Hindlimb muscle (tissue), 1 donor: ENCODE results near the gene CHST4. TPM values are rescaled to one million over a fixed set of nuclear protein-coding genes. Genes with fewer than 3 reads are reported as not detected.
"Not testable (repeated sequence)": the region's sequence is repeated elsewhere in the genome, so short reads cannot be mapped to it uniquely, and the experiment has no call there.

Experiments used
- DNase-seq: peaks from one replicate; pipeline ENCODE4 v3.0.0-alpha.2; 2013
- polyA plus RNA-seq: library from polyadenylated mRNA; unstranded; fragments of 120-200 nt; gene quantifications from one replicate; pipeline ENCODE4 v1.2.1, GENCODE V29; 2013; ENCODE audit not compliant: insufficient read length

The CHST4 gene
- polyA plus RNA-seq, 1 donor = not detected

DNA sequence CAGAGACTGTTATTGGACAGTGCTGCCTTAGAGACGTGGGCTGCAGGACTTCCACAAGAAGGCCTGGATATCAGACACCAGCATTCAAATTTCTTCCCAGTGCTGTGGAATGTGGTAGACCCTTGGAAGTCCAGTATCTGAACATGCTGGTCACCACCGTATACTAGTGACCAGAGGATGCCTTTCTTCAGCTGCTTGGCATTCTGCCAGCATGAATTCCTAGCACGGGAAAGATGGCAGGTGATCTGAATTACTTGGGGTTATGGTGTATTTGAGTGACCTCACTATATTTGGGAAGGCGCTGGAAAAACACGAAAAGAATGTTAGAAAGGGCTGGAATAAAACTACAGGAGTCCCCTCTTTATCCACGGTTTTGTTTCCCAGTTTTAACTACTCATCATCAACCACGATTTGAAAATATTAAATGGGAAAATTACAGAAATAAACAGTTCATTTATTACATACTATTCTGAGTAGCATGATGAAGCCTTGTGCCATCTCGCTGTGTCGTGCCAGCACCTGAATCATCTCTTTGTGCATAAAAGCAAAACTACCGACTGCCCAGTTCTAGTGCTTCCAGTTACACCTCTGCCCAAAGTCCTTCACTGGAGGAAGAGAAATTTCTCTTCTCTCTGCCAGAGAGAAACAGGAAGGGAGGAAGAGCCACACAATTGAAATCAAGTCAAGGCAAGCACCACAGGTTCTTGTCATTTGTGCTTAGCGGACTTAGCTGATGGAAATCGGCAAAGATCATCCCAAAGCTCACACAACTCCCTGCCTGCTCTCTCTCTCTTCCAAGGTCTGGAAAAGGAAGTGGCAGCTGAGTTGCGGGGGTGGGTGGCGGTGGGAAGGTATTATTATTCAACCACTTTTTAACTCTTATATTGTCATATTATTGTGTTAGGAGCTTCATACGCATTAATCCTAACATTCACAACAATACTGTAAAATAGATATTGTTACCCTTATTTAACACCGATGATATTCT lies 1.4 kb upstream of the CHST4 start:
- DNase-seq = no peak

DNA sequence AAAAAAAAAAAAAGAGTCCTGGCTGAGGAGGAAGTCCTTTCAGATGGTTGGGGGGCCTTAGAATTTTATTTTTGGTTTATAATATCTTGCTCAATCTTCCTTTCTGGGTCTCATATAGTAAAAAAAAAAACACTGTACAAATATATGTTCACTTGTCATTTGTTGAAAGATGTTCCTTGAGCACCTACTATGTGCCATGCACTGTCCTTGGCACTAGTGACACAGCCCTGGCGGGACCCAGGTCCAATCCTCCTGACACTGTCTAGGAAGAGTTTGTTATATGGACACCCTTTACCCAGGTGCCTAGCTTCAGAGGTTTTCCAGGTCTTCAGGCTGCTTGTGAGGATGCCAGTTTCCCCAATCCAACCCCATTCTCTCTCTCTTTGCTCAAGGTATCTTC lies 2.0 kb downstream of the CHST4 start:
- no peak for DNase-seq

DNA sequence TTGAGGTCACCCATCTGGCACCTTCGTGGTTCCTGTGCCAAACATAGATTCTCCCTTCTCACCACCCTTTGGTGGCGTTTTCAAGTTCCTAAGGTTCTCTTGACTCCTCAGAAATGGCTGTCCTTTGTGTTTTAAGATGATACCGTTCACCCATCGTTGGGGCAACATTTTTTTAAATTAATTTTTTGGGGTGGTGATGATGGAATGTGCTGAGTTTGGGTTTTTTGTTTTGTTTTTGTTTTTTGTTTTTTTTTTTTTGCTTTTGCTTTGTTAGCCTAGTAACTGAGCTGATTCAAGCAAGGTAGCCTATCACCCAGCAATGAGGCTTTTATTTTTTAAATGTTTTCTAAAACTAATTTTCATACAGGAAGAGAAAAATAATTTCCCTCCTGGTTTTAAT lies 2.6 kb downstream of the CHST4 start:
- no peak for DNase-seq

DNA sequence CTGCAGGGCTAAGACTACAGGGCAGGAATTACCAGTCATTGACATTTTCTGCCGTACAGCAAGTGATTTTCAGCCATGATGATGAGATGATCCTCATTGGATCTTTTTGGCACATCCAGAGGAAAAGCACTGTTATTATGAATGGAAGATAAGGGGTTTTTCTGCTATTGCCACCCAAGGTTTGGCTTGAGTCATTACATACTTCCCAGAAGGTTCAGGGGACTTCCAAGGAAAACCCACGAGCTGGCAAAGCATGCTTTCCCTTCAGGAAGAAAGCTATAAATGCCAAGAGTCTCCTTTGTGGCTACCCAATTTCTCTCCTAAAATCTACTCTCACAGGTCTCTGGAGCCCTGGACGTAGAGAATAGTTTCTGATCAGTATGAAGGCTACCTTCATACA lies 6.1 kb downstream of the CHST4 start:
- no peak for DNase-seq

DNA sequence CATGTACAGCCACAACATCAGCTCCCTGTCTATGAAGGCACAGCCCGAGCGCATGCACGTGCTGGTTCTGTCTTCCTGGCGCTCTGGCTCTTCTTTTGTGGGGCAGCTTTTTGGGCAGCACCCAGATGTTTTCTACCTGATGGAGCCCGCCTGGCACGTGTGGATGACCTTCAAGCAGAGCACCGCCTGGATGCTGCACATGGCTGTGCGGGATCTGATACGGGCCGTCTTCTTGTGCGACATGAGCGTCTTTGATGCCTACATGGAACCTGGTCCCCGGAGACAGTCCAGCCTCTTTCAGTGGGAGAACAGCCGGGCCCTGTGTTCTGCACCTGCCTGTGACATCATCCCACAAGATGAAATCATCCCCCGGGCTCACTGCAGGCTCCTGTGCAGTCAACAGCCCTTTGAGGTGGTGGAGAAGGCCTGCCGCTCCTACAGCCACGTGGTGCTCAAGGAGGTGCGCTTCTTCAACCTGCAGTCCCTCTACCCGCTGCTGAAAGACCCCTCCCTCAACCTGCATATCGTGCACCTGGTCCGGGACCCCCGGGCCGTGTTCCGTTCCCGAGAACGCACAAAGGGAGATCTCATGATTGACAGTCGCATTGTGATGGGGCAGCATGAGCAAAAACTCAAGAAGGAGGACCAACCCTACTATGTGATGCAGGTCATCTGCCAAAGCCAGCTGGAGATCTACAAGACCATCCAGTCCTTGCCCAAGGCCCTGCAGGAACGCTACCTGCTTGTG lies 10.7 kb downstream of the CHST4 start:
- DNase-seq = no peak

DNA sequence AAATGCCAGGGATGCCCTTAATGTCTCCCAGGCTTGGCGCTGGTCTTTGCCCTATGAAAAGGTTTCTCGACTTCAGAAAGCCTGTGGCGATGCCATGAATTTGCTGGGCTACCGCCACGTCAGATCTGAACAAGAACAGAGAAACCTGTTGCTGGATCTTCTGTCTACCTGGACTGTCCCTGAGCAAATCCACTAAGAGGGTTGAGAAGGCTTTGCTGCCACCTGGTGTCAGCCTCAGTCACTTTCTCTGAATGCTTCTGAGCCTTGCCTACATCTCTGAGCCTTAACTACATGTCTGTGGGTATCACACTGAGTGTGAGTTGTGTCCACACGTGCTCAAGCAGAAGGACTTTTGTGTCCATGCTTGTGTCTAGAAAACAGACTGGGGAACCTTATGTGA lies 11.4 kb downstream of the CHST4 start:
- DNase-seq = no peak

DNA sequence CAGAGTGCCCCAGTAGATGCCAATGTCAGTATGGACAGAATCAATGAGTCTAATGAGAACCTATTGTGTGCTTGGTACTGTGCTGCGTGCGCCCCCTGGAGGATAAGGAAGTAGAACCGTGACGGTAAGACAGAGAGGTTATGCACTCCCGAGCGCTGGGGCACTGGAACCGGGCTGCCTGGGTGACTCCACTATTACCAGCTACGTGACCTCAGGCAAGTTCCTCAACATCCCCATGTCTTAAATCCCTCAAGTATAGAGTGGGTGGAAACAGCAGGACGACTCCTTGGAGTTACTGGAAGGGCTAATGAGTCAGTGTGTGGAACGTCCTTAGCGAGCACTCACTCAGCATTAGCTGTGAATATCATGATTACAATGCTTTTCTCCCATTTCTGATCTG lies 16.2 kb downstream of the CHST4 start:
- no peak for DNase-seq

DNA sequence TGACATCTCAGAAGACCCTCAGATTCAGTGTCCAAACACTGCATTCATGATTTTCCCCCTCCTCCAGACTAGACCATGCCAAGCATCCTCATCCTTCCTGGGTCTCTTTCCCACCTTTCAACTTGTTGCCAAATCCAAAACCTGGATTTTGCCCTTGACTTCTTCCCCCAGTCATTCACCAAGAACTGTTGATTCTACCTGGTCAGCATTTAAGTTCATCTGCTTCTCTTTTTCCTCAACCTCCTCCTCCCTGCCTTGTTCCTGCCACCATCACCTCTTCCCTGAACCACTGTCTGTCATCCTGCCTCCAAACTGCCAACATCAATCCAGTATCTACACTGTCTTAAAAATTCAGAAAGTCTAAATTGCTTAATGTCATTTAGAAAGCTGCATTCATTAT lies 20.9 kb downstream of the CHST4 start:
- DNase-seq = no peak

DNA sequence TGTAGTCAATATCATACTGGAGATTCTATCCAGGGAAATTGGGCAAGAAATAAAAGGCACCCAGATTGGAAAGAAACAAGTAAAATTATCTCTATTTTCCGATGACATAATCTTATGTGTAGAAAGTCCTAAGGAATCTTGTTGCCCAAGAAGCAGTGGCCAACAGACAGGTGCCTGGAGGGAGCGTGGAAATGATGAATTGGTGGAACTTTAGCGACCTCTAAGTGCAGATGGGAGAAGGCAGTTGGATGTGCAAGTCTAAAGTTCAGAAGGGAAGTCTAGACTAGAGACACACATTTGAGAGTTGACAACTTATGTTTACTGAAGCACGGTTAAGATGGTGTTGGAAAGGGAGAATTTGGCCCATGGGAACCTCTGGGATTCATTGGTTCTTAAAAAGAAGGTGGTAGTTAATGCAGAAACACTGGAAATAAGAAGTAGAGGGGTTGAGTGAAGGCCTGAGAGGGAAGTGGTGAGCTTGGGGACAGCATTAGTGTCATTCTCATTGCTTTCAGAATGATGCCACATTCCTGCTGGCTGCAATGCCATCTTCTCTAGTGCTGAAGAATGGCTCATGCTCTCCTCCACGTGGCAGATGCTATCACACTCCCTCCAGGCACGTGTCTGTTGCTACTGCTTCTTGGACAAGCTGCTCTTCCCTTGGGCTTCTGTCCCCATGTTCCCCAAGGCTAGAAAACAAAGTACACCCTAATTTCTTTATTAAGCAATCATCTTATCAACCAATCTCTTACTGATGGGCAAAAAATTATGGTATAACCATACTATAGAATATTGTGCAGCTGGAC lies 26.7 kb downstream of the CHST4 start:
- DNase-seq = no peak

DNA sequence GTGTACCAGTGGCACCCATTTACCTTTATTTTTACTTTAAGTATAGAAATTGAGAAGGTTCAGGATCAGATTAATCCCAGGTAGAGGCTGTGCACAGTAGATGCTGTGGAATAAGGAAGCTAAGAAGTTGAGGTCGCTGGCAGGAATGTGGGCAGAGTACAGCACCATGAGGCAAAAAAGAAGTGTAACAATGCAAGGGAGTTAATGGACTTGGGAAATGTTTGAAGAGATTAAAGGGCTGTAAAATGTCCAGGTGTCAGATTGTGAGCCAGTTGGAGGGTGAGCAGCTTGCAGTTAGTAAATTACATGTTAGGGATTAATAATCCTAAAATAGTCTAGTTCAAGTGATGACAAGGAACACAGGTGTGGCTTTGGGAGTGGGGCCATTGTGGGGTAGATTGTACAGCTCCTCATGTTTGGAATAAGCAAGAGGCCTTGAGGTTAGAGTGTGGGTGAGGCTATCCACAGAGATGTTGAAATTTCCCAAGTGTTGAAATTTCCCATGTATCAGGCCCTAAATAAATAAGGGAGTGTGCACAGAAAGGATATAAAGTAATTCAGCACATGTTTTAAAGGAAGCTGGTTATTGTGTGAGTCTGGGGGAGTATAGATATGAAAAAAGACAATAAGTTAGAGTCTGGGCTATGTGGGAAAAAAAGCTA lies 29.1 kb downstream of the CHST4 start:
- DNase-seq = no peak

DNA sequence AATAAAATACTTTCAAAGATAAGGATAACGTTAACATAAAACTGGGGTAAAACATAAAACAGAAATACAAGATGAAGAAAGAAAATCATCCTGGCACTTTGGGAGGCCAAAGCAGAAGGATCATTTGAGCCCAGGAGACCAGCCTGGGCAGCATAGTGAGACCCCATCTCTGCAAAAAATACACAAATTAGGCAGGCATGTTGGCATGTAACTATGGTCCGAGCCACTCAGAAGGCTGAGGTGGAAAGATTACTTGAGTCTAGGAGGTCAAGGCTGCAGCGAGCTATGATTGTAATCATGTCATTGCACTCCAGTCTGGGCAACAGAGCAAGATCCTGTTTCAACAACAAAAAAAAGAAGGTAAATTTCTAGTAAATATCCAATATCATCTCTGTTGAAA lies 31.1 kb downstream of the CHST4 start:
- DNase-seq = no peak

DNA sequence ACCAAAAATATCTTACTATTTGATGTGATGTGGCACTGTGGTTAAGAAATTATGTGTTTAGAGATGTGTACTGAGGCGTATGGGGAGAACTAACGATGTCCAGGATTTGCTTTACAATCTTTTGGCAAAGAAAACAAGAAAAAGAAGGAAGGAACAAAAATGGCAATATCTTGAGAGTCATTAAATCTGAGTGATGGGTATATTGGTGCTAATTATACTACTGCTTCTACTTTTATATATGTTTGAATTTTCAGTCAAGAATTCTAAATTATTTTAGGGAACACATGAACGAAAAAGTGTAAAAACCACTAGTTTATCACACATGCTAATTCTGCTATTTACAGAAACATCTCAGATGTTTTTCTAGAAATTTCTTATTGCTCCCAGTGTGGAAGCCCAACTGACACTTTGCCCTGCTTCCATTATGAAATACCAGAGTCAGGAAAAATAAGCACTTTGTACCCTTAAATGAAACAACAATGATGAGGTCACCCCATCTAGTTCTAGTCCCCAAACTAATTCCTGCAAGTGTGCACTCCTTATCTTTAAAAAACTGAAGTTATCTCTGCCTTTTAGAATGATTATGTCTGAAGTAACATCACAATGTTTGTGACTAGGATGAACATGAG lies 31.8 kb downstream of the CHST4 start:
- DNase-seq = no peak

DNA sequence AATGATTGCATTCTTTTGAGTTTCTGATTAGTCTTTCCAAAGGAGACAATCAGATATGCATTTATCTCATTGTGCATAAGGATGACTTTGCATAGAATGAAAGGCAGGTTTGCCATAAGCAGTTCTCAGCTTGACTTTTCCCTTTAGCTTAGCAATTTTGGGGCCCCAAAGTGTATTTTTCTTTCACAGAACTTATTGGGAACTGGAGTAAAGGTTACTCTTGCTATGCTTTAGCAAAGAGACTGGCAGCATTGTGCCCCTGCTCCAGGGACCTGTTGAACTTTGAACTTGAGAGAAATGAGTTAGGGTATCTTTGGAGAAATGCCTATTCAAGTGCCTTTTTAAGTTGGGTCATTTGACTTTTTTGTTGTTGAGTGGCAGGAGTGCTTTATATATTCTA lies 33.6 kb downstream of the CHST4 start:
- no peak for DNase-seq

DNA sequence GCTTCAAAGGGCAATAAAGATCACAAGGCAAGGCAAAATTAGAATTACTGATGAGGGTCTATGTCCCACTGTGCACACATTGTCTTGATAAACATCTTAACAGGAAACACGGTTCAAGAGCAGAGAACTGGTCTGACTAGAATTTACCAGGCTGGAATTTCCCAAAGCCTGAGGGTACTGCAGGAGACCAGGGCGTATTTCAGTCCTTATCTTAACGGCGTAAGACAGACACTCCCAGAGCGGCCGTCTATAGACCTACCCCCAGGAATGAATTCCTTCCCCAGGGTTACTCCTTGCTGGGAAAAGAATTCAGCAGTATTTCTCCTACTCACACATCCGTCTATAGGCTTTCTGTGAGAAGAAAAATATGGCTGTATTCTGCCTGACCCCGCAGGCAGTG lies 35.7 kb downstream of the CHST4 start:
- DNase-seq = not testable (repeated sequence)

DNA sequence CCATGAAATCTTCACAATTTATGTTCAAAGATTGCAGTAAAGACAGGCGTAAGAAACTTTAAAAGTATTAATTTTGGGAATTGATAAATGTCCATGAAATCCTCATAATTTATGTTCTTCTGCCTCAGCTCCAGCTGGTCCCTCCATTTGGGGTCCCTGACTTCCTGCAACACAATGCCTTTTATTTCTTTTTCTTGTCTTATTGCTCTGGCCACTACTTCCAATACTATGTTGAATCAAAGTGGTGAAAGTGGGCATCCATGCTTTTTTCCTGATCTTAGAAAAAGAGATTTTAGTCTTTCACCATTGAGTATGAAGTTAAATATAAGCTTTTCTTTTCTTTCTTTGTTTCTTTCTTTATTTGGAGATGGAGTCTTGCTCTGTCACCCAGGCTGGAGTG lies 36.3 kb downstream of the CHST4 start:
- DNase-seq = no peak

DNA sequence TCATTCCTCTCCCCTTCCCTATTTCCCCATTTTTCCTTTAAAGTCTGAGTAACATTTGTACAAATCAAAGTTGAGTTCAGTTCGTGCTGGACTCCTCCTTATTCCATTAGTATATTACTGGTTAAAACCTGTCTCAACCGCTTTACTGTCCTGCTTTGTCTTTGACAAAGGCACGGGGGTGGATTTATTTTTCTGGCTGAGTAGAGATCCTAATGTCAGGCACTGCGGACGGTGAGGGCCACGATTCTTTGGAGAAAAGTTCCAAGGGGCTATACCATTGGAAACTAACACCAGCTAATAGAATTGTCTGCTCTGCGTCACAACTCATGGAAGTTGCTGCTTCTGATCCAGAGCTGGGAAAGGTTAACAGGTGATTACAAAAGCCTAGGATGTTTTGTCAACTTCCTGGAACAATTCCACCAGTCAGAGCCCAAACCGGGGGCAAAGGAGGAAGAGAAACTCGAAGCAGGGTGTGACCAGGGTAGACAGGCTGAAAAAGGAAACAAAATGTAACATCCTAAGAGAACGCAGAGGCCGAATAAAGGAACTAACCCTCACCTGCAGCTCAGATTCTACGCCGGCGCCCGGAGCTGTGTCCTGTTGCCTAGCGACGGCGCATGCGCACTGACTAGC lies 38.2 kb downstream of the CHST4 start:
- DNase-seq = peak; percentile 3

DNA sequence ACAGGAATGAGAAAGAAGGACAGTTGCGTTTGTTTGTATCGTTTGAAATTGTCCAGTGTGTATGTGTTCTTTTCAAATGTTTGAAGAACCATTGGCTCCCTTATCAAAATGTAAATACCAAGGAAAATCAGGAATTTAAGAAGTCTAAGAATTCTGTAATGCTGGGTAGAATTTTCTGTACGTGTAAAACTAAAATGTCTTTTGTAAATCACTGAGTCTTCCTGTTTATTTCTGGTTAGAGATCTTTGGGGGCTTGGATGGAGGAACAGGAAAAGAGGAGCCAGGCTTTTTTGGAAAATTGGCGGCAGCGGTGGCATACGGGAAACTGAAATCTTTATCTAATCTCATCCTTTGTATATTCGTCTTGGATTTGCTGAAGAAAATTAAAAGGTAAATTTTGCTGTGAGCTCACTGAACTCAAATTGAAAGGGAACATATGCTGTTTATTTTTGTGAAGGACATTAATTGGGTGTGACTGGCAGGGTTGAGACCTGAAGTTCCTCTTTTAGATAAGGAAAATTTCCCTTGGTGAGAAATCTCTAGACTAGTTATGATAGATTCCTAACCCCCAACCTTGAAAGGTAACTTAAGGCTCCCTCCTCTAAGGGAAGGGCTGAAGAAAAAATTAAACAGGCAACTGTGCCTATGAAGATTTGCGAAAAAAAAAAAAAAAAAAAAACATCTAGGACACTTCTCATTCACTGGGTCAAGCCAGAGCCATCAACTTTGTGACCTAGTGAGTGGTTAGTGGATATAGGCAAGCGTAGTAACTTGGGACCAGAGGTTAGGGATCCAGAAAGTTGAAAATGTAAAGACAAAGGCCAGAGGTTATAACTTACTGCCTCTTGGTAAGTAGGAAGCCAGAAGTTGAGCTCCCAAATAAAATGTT lies 39.8 kb downstream of the CHST4 start:
- no peak for DNase-seq

DNA sequence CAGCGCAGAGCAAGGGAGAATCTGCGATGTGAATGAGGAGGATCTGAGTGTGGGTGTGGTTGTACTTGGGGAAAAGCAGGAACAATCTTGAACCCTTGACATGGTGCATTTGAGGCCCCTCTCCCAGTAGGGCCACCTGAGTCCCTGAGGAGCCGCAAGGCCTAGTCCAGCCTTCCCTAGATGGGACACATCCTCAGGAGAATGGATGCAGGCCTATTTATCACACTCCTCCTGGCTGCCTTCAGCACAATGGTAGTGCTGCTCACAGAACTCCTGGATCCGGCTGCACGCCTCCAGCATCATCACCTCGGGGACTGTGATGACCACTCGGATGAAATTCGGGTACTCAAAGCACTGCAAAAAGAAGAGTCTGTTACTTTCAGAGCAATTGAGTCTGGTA lies 41.7 kb downstream of the CHST4 start:
- DNase-seq = no peak

DNA sequence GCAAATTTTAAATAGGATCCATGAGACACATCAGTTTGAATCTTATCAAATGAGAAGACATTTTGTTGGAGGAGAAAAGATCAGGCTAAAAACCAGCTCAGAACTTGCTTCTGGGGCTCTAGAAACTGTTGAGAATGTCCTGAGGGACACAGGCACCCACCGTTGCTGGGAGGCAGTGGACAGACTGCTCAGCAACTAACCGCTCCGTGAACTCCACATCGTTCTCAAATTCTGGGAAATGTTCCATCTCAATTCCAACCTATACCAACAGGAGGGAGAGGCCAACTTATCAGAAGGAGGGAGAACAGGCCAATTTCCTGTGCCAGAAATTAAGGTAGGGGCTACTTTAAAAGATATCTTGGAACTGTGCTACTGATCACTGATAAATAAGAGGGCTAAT lies 42.3 kb downstream of the CHST4 start:
- no peak for DNase-seq

DNA sequence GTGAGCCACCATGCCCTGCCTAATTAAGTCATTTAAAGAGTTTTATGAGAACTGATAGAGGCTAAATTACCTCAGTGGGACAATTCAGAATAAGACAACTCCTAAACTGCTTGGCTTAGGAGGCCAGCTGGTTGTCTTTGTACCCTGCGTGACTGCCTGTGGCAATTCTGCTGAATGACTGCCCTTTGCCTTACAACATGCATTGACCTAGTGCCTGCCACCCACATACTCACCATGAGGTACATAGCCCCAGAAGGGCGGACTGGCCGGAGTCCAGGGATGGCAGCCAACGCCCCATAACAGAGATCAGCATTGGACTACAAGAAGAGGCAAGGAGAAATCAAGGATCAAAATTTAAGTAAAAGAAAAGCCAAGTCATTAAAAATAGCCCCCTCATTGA lies 43.4 kb downstream of the CHST4 start:
- no peak for DNase-seq
